K562 (cell line): ENCODE data around the gene UCP1. TPM values are rescaled to one million over a fixed set of nuclear protein-coding genes. Genes with fewer than 3 reads are reported as not detected.

Experiments used
- ATAC-seq: fragments of 200-7000 bp; cut with Tn5 transposase; 3 replicates; pipeline ENCODE4 v1.9.1; 2020; ENCODE audit warnings: moderate library complexity
- BruUV-seq: library from RNA; stranded (reverse); fragments of 400-500 nt; replicated peaks from 2 replicates; lab custom pipeline; 2021; lab: Mats Ljungman, UMichigan
- CTCF ChIA-PET: fragments of 300-600 bp; formaldehyde crosslinking; extraction: SDS; loops from one replicate; lab custom pipeline; 2021; ENCODE audit warnings: low intra/inter-chr PET ratio; lab: Yijun Ruan, JAX
- POLR2A ChIA-PET: fragments of 300-600, 350-650 bp; sonication (Branson Sonifier 250); formaldehyde crosslinking; extraction: SDS; loops from one replicate; lab custom pipeline; 2021; ENCODE audit warnings: antibody characterized with exemption, inconsistent platforms; lab: Yijun Ruan, JAX
- DNase-seq, 4 experiments: peaks; one replicate each; pipeline versions ENCODE4 v3.0.0 to v3.0.0-alpha.2; 2011 to 2018; ENCODE audit warnings: low spot score in 3 of 4, mixed read lengths in 3 of 4; ENCODE audit errors: extremely low read depth in 1 of 4
- FAIRE-seq: peaks from 2 replicates; lab custom pipeline; 2011; peaks lifted over from hg19 to GRCh38; lab: Jason Lieb, UNC
- H2AFZ ChIP-seq: 2 replicates; pipeline ENCODE4 v1.6.0; 2011; ENCODE audit warnings: low read depth, low read length, control low read depth, inconsistent platforms
- H3K27ac ChIP-seq: fragments of 200-600 bp; 3 replicates; pipeline ENCODE4 v1.8.0; 2011; ENCODE audit warnings: low read depth, mild to moderate bottlenecking, control low read depth, inconsistent platforms, low read length, moderate library complexity, mixed read lengths; ENCODE audit errors: extremely low read depth
- H3K27me3 ChIP-seq, 2 experiments: fragments of 300-600 bp in 1 of 2; 2 replicates in 1 of 2; 3 replicates in 1 of 2; pipeline versions ENCODE4 v1.6.0 to v1.8.0; 2011; ENCODE audit warnings: inconsistent platforms in 2 of 2, low read length in 2 of 2, mild to moderate bottlenecking in 1 of 2, mixed read lengths in 1 of 2, moderate library complexity in 1 of 2; ENCODE audit not compliant: control insufficient read depth in 2 of 2, insufficient read depth in 2 of 2
- H3K36me3 ChIP-seq: fragments of 300-600 bp; 3 replicates; pipeline ENCODE4 v1.8.0; 2011; ENCODE audit warnings: mild to moderate bottlenecking, low read length, inconsistent platforms; ENCODE audit not compliant: control insufficient read depth, insufficient read depth
- H3K4me1 ChIP-seq, 2 experiments: fragments of 200-600 bp in 1 of 2; replicated peaks in 1 of 2; 2 replicates in 1 of 2; 3 replicates in 1 of 2; pipeline versions ENCODE4 v1.5.1 to v1.8.0; 2011; ENCODE audit warnings: inconsistent platforms in 2 of 2, low read length in 2 of 2, mild to moderate bottlenecking in 1 of 2, mixed read lengths in 1 of 2, moderate library complexity in 1 of 2; ENCODE audit not compliant: control insufficient read depth in 2 of 2, insufficient read depth in 2 of 2
- H3K4me2 ChIP-seq: 2 replicates; pipeline ENCODE4 v1.6.1; 2011; ENCODE audit warnings: low read length, control low read depth, inconsistent platforms, mixed read lengths; ENCODE audit not compliant: insufficient read depth
- H3K4me3 ChIP-seq: fragments of 200-600 bp; sonication (generic), shearing (Covaris generic); 2 replicates; pipeline ENCODE4 v1.5.1; 2016; ENCODE audit warnings: control low read depth, inconsistent platforms
- H3K79me2 ChIP-seq: fragments of 200-600 bp; 3 replicates; pipeline ENCODE4 v1.8.0; 2011; ENCODE audit warnings: low read length, inconsistent platforms; ENCODE audit not compliant: control insufficient read depth, insufficient read depth
- H3K9ac ChIP-seq, 2 experiments: 2 replicates each; pipeline versions ENCODE4 v1.6.0 to v1.6.1; 2011; ENCODE audit warnings: low read depth in 2 of 2, low read length in 2 of 2, control low read depth in 1 of 2, inconsistent platforms in 1 of 2, mild to moderate bottlenecking in 1 of 2, mixed read lengths in 1 of 2; ENCODE audit not compliant: insufficient read depth in 1 of 2
- H3K9me1 ChIP-seq: one replicate; pipeline ENCODE4 v1.6.0; 2011; ENCODE audit warnings: inconsistent platforms, mild to moderate bottlenecking, low read length, moderate library complexity; ENCODE audit not compliant: control insufficient read depth, insufficient read depth
- H3K9me3 ChIP-seq: replicated peaks from 2 replicates; pipeline ENCODE4 v1.5.1; 2011; ENCODE audit warnings: low read depth, low read length, inconsistent platforms; ENCODE audit not compliant: control insufficient read depth, insufficient read depth
- H4K20me1 ChIP-seq: replicated peaks from 2 replicates; pipeline ENCODE4 v1.6.1; 2011; ENCODE audit warnings: low read length, inconsistent platforms, mixed read lengths; ENCODE audit not compliant: control insufficient read depth, insufficient read depth
- CCNT2 ChIP-seq: IDR thresholded peaks from 2 replicates; pipeline ENCODE4 v1.6.1; 2011; ENCODE audit warnings: borderline replicate concordance, low read depth, mild to moderate bottlenecking, moderate library complexity, mixed read lengths, low read length; ENCODE audit not compliant: insufficient read length; ENCODE audit errors: extremely low read depth
- POLR2AphosphoS5 ChIP-seq: IDR thresholded peaks from 2 replicates; pipeline ENCODE4 v1.6.1; 2011; ENCODE audit warnings: mild to moderate bottlenecking, low read depth, low read length, moderate library complexity; ENCODE audit not compliant: control insufficient read depth, insufficient read depth
- USF1 ChIP-seq: sonication (generic); formaldehyde crosslinking; IDR thresholded peaks from 2 replicates; pipeline ENCODE4 v1.9.0; 2022; ENCODE audit warnings: mild to moderate bottlenecking, missing genetic modification reagents
- ZNF124 ChIP-seq: sonication (generic); formaldehyde crosslinking; IDR thresholded peaks from 2 replicates; pipeline ENCODE4 v1.8.1; 2022; ENCODE audit warnings: missing genetic modification reagents
- ZNF384 ChIP-seq: IDR thresholded peaks from 2 replicates; pipeline ENCODE4 v1.6.1; 2012; ENCODE audit warnings: low read depth, low read length, improper control_type of control experiment
- WGBS: fragments of 100-300 bp; shearing (Covaris generic); methylation state at CpG from one replicate; pipeline ENCODE4 v1.1.6; 2016; ENCODE audit warnings: low coverage, mixed read lengths; ENCODE audit not compliant: insufficient coverage; ENCODE audit errors: missing lambda C conversion rate; 5-methylcytosine and 5-hydroxymethylcytosine counted together
- in situ Hi-C: fragments of 300-500 bp; cut with MboI; formaldehyde crosslinking; loops from 4 replicates; pipeline ENCODE4 v1.15.0; 2018; ENCODE audit warnings: inconsistent platforms, mixed read lengths
- intact Hi-C: fragments of 100-400 bp; cut with micrococcal nuclease; formaldehyde crosslinking; loops from 2 replicates; pipeline ENCODE4 v1.14.2; 2022
- polyA plus RNA-seq, 8 experiments: library from polyadenylated mRNA; depleted of rRNA in 4 of 8; stranded (reverse) in 5 of 8; unstranded in 3 of 8; fragments of >200 nt; fragmentation: Nextera tagmentation in 2 of 8; fragmentation: Illumina TruSeq in 1 of 8; extraction: Ambion mirVana in 2 of 8; extraction: Trizol in 1 of 8; gene quantifications; 2 replicates each; pipeline versions ENCODE4 v1.2.1 to v1.2.3, GENCODE V29; 2011 to 2014; ENCODE audit warnings: inconsistent platforms in 1 of 8, missing spikeins in 1 of 8
- total RNA-seq, 7 experiments: library from RNA; depleted of rRNA in 6 of 7; stranded (reverse); fragments of >200 nt in 6 of 7; fragmentation: Illumina TruSeq in 2 of 7; extraction: Trizol in 2 of 7; gene quantifications; 2 replicates each; pipeline versions ENCODE4 v1.2.1 to v1.2.3, GENCODE V29; 2011 to 2021; ENCODE audit warnings: low replicate concordance in 1 of 7

UCP1 gene
- total and polyA plus RNA-seq, 9 of the 15 experiments (the other 6 are each of a cell fraction or from before 2014, with no cell fraction given) = not detected

GRCh38 chr4:140607852-140608251 is 39.1 kb upstream of the UCP1 start:
- peaks cover 7 to 16% of the 10 kb centered on the region in 2 experiments; a peak in 3 of 5 replicates for H3K27me3 ChIP-seq
- H4K20me1 ChIP-seq = no peaks in the 10 kb centered on the region
- FAIRE-seq (no peak), ATAC-seq (no peak), DNase-seq (no peak)
- BruUV-seq = no TSS peak
- ChIA-PET CTCF (interaction anchor here (3.9 kb wide), 1 partner anchor 248 kb away, joined by 51 read pairs; no protein-coding TSS in a partner anchor), POLR2A (no interaction called here)
- WGBS = 0% methylated on average over 4 of the region's 4 CpGs
- in situ Hi-C loops (loop anchor here (5.0 kb wide), 1 partner anchor 246 kb away; no protein-coding TSS in a partner anchor), intact Hi-C loops (no loop called here)
- no peak overlapping the region for H3K9ac ChIP-seq
- H3K9me1 ChIP-seq = no peaks in the 10 kb centered on the region
- H3K4me3 ChIP-seq = no peak overlapping the region
- no peaks in the 10 kb centered on the region for H3K9me3 ChIP-seq
- no peaks in the 10 kb centered on the region for H3K36me3 ChIP-seq
- no peak overlapping the region for H3K27ac ChIP-seq
- no peaks in the 10 kb centered on the region for H3K4me1 ChIP-seq
- no peak overlapping the region for H2AFZ ChIP-seq
- H3K4me2 ChIP-seq = no peak overlapping the region
- TF ChIP-seq CCNT2 = no peak
- no peak for TF ChIP-seq ZNF384
- no peak for TF ChIP-seq USF1 (CRISPR knock-in tag)
- no peak for TF ChIP-seq POLR2AphosphoS5
- no peak for TF ChIP-seq ZNF124
- TF ChIP-seq, all 486 proteins: peak for 0
- no peaks in the 10 kb centered on the region for H3K79me2 ChIP-seq
